SK-N-SH treated with all-trans-retinoic acid at 6 μM for 48 hours (cell line): Measurements from ENCODE around the gene CBLN3.

Experiments
- ARNTL ChIP-seq: fragments of 450-650 bp; formaldehyde crosslinking; IDR thresholded peaks from 2 replicates; pipeline ENCODE4 v1.5.0; 2020; ENCODE audit warnings: low read depth, mild to moderate bottlenecking, moderate library complexity, borderline replicate concordance
- CREB5 ChIP-seq: fragments of 250-450 bp; sonication (Bioruptor Pico); IDR thresholded peaks from 2 replicates; pipeline ENCODE4 v1.5.1; 2020; ENCODE audit warnings: low read depth, mild to moderate bottlenecking, moderate library complexity
- ESRRG ChIP-seq: fragments of 250-450 bp; sonication (Bioruptor Pico); IDR thresholded peaks from 2 replicates; pipeline ENCODE4 v1.6.1; 2021; ENCODE audit warnings: mild to moderate bottlenecking
- PATZ1 ChIP-seq: fragments of 250-450 bp; sonication (Bioruptor Pico); IDR thresholded peaks from 2 replicates; pipeline ENCODE4 v1.8.0; 2020; ENCODE audit warnings: mild to moderate bottlenecking, moderate library complexity, borderline replicate concordance
- RARB ChIP-seq: fragments of 250-450 bp; sonication (Bioruptor Pico); IDR thresholded peaks from 2 replicates; pipeline ENCODE4 v1.8.0; 2021; ENCODE audit warnings: mild to moderate bottlenecking, moderate library complexity
- ZC3H10 ChIP-seq: fragments of 250-450 bp; sonication (Bioruptor Pico); IDR thresholded peaks from 2 replicates; pipeline ENCODE4 v1.5.1; 2021; ENCODE audit warnings: mild to moderate bottlenecking, moderate library complexity
- ZFP3 ChIP-seq: fragments of 250-450 bp; sonication (Bioruptor Pico); IDR thresholded peaks from 2 replicates; pipeline ENCODE4 v1.5.0; 2020; ENCODE audit warnings: mild to moderate bottlenecking, moderate library complexity
- ZFP30 ChIP-seq: fragments of 450-650 bp; formaldehyde crosslinking; IDR thresholded peaks from 2 replicates; pipeline ENCODE4 v1.5.0; 2022; ENCODE audit warnings: mild to moderate bottlenecking, moderate library complexity
- ZNF565 ChIP-seq: fragments of 450-650 bp; formaldehyde crosslinking; conservative IDR thresholded peaks from 2 replicates; pipeline ENCODE4 v1.5.0; 2020; ENCODE audit warnings: low read depth, mild to moderate bottlenecking, moderate library complexity
- ZNF8 ChIP-seq: fragments of 450-650 bp; formaldehyde crosslinking; IDR thresholded peaks from 2 replicates; pipeline ENCODE4 v1.5.0; 2020; ENCODE audit warnings: mild to moderate bottlenecking, moderate library complexity
- TF ChIP-seq, protein P1 (sequence below): fragments of 250-450 bp; sonication (Bioruptor Pico); IDR thresholded peaks from 2 replicates; pipeline ENCODE4 v1.5.1; 2021; ENCODE audit warnings: mild to moderate bottlenecking, moderate library complexity
- TF ChIP-seq, protein P2 (sequence below): fragments of 250-450 bp; sonication (Bioruptor Pico); IDR thresholded peaks from 2 replicates; pipeline ENCODE4 v1.5.0; 2020; ENCODE audit warnings: mild to moderate bottlenecking, moderate library complexity

GRCh38 chr14:24408764-24409163 lies 20.7 kb downstream of the CBLN3 start:
- TF ChIP-seq ARNTL (CRISPR knock-in tag) (no peak), RARB (CRISPR knock-in tag) (no peak), ZFP3 (CRISPR knock-in tag) (no peak), ZNF8 (no peak), PATZ1 (no peak), ZFP30 (CRISPR knock-in tag) (no peak), ZNF565 (CRISPR knock-in tag) (no peak), ESRRG (CRISPR knock-in tag) (no peak), CREB5 (CRISPR knock-in tag) (no peak), ZC3H10 (CRISPR knock-in tag) (no peak)
- TF ChIP-seq, protein P1, sequence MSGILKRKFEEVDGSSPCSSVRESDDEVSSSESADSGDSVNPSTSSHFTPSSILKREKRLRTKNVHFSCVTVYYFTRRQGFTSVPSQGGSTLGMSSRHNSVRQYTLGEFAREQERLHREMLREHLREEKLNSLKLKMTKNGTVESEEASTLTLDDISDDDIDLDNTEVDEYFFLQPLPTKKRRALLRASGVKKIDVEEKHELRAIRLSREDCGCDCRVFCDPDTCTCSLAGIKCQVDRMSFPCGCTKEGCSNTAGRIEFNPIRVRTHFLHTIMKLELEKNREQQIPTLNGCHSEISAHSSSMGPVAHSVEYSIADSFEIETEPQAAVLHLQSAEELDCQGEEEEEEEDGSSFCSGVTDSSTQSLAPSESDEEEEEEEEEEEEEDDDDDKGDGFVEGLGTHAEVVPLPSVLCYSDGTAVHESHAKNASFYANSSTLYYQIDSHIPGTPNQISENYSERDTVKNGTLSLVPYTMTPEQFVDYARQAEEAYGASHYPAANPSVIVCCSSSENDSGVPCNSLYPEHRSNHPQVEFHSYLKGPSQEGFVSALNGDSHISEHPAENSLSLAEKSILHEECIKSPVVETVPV (CRISPR knock-in tag): no peak
- TF ChIP-seq, protein P2, sequence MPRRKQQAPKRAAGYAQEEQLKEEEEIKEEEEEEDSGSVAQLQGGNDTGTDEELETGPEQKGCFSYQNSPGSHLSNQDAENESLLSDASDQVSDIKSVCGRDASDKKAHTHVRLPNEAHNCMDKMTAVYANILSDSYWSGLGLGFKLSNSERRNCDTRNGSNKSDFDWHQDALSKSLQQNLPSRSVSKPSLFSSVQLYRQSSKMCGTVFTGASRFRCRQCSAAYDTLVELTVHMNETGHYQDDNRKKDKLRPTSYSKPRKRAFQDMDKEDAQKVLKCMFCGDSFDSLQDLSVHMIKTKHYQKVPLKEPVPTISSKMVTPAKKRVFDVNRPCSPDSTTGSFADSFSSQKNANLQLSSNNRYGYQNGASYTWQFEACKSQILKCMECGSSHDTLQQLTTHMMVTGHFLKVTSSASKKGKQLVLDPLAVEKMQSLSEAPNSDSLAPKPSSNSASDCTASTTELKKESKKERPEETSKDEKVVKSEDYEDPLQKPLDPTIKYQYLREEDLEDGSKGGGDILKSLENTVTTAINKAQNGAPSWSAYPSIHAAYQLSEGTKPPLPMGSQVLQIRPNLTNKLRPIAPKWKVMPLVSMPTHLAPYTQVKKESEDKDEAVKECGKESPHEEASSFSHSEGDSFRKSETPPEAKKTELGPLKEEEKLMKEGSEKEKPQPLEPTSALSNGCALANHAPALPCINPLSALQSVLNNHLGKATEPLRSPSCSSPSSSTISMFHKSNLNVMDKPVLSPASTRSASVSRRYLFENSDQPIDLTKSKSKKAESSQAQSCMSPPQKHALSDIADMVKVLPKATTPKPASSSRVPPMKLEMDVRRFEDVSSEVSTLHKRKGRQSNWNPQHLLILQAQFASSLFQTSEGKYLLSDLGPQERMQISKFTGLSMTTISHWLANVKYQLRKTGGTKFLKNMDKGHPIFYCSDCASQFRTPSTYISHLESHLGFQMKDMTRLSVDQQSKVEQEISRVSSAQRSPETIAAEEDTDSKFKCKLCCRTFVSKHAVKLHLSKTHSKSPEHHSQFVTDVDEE (CRISPR knock-in tag): no peak
